Measurements from ENCODE around the gene EMC1. TPM values are rescaled to one million over a fixed set of nuclear protein-coding genes. Genes with fewer than 3 reads are reported as not detected.

Gene EMC1
- total RNA-seq, 1 experiment from 2014 or later, result 60.0 TPM

- no peaks in the 10 kb centered on the region for H3K79me1 ChIP-seq (ENCODE audit: insufficient read depth, low read depth, low read length, poor library complexity, severe bottlenecking)
- no peak overlapping the region for H4K8ac ChIP-seq (replicated peaks; ENCODE audit: insufficient read length, low read depth, low read length)
- H4K91ac ChIP-seq (ENCODE audit: insufficient read length, low read depth, low read length), result no peak overlapping the region
- Mint-ChIP-seq H3K27ac (no peak overlapping the region; a peak in 1 of 7 replicates), H3K27me3 (ENCODE audit: low read depth) (no peaks in the 10 kb centered on the region), H3K4me1 (no peaks in the 10 kb centered on the region), H3K4me3 (no peak overlapping the region), H3K36me3 (ENCODE audit: insufficient read depth in 1 of 3, low read depth in 3 of 3) (peaks cover 41 to 86% (median 77%) of the 10 kb centered on the region in 3 experiments), H3K9me3 (no peaks in the 10 kb centered on the region; a peak in 1 of 5 replicates)
- H3K14ac ChIP-seq (ENCODE audit: insufficient read depth, low read length), result no peak overlapping the region
- no peak overlapping the region for H2AK5ac ChIP-seq (ENCODE audit: insufficient read length, low read length)
- no peak overlapping the region for H3K4ac ChIP-seq (ENCODE audit: low read depth, low read length)
- H4K5ac ChIP-seq (ENCODE audit: insufficient read length, low read depth, low read length), result no peak overlapping the region
- no peak overlapping the region for H2BK15ac ChIP-seq (ENCODE audit: low read depth, low read length)
- no CpG with 5 or more reads among the region's 3 CpGs for WGBS (ENCODE audit: extremely low coverage, insufficient read length, low lambda C conversion rate)
- no peaks in the 10 kb centered on the region for H3K4me1 ChIP-seq (ENCODE audit: insufficient read depth, low read length)
- H2BK12ac ChIP-seq (ENCODE audit: insufficient read length, low read depth, low read length), result no peak overlapping the region
- DNase-seq, result no peak
- no peaks in the 10 kb centered on the region for H3K27me3 ChIP-seq (ENCODE audit: insufficient read depth, low read length)
- H3K4me2 ChIP-seq (ENCODE audit: insufficient read depth, insufficient read length, low read length), result no peak overlapping the region
- no peak overlapping the region for H2BK5ac ChIP-seq (ENCODE audit: insufficient read length, low read length)
- no peak overlapping the region for H3K27ac ChIP-seq (ENCODE audit: insufficient read length, low read depth, low read length)
- H3K23me2 ChIP-seq (ENCODE audit: insufficient read length, low read depth, low read length, poor library complexity, severe bottlenecking), result no peaks in the 10 kb centered on the region
- no peak overlapping the region for H3K56ac ChIP-seq (ENCODE audit: insufficient read length, low read depth, low read length)
- H3K18ac ChIP-seq (ENCODE audit: insufficient read length, low read depth, low read length), result no peak overlapping the region
- no peak overlapping the region for H3T11ph ChIP-seq (ENCODE audit: low read length)
- no peaks in the 10 kb centered on the region for H3K9me3 ChIP-seq (ENCODE audit: control insufficient read depth, low read depth, low read length)
- no peak overlapping the region for H3K23ac ChIP-seq (ENCODE audit: insufficient read length, low read depth, low read length)
- H3K9ac ChIP-seq (ENCODE audit: extremely low read depth, insufficient read length, low read length), result no peak overlapping the region
- H4K20me1 ChIP-seq (ENCODE audit: control insufficient read depth, insufficient read depth, insufficient read length), result no peaks in the 10 kb centered on the region
- H2BK20ac ChIP-seq (ENCODE audit: low read depth, low read length, poor library complexity, severe bottlenecking), result no peak overlapping the region
- H2AFZ ChIP-seq (ENCODE audit: low read length), result no peak overlapping the region
- no peak overlapping the region for H2BK120ac ChIP-seq (ENCODE audit: low read depth, low read length, poor library complexity, severe bottlenecking)
- no peaks in the 10 kb centered on the region for H3K79me2 ChIP-seq (ENCODE audit: insufficient read depth, low read length)
- TF ChIP-seq CTCF (conservative IDR thresholded peaks at IDR 0.05), result no peak
Observed at GRCh38 chr1:19234224-19234623, 17.1 kb downstream of the EMC1 start.

All from H9 (cell line).